ENCODE measurements around the gene CA10. TPM values are rescaled to one million over a fixed set of nuclear protein-coding genes. Genes with fewer than 3 reads are reported as not detected.

Gene CA10
- total and polyA plus RNA-seq, 9 of the 15 experiments (the other 6 are each of a cell fraction or from before 2014, with no cell fraction given), result not detected

DNA sequence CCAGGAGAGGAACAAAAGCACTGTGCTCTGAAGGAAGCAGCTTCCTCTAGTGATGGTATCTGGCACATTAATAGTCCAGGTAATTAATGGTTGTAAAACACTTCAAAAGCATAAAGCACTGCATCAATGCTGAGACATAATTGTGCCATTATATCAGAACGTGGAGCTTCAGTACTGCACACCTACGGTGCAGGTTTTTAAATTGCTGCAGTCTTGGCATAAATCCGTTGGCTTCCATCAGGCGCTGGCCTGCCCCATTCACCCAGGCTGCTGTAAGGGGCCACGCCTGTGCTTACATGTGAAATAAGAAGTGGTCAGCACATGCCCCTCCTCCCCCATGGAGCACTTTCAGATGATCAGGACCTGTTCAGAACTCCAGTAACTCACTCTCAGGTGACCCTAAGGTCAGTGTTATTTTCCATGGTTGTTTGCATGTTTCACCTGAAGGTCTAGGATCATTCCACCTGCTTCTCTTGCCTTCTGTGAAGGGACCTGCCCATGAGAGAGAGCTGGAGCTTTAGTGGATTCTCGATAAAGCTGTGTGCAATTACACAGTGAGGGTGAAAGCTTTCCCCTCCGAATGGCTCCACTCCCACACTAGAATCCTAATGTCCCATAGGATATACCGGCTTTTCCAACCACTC, 345.3 kb downstream of the CA10 start:
- Histone ChIP-seq H3K9me1 (ENCODE audit: control insufficient read depth, insufficient read depth, low read length) (no peaks in the 10 kb centered on the region), H4K20me1 (replicated peaks; ENCODE audit: control insufficient read depth, insufficient read depth, low read length) (no peaks in the 10 kb centered on the region), H3K9ac (ENCODE audit: insufficient read depth in 1 of 2, low read depth in 2 of 2, low read length in 2 of 2) (no peak overlapping the region), H3K79me2 (ENCODE audit: control insufficient read depth, insufficient read depth, low read length) (no peaks in the 10 kb centered on the region), H2AFZ (ENCODE audit: low read depth, low read length) (no peak overlapping the region), H3K4me2 (ENCODE audit: insufficient read depth, low read length) (no peak overlapping the region), H3K4me3 (no peak overlapping the region), H3K9me3 (replicated peaks; ENCODE audit: control insufficient read depth, insufficient read depth, low read depth, low read length) (no peaks in the 10 kb centered on the region), H3K27ac (ENCODE audit: extremely low read depth, low read depth, low read length) (no peak overlapping the region), H3K27me3 (ENCODE audit: control insufficient read depth in 2 of 2, insufficient read depth in 2 of 2, low read length in 2 of 2) (no peaks in the 10 kb centered on the region), H3K4me1 (replicated peaks in 1 of 2; ENCODE audit: control insufficient read depth in 2 of 2, insufficient read depth in 2 of 2, low read length in 2 of 2) (no peaks in the 10 kb centered on the region), H3K36me3 (ENCODE audit: control insufficient read depth, insufficient read depth, low read length) (no peaks in the 10 kb centered on the region)
- in situ Hi-C loops (cut with MboI) (no loop called here), intact Hi-C loops (cut with micrococcal nuclease) (no loop called here)
- WGBS (ENCODE audit: insufficient coverage, low coverage, missing lambda C conversion rate), result 0% methylated on average over 8 of the region's 8 CpGs
- BruUV-seq (replicated peaks), result no TSS peak
- ChIA-PET POLR2A (no interaction called here), CTCF (ENCODE audit: low intra/inter-chr PET ratio) (no interaction called here)
- TF ChIP-seq RAD21 (CRISPR knock-in tag; conservative IDR thresholded peaks at IDR 0.05 in 1 of 2, IDR thresholded peaks at IDR 0.05 in 1 of 2), result no peak
- TF ChIP-seq STAG1 (CRISPR knock-in tag; IDR thresholded peaks at IDR 0.05; ENCODE audit: borderline replicate concordance), result no peak
- no peak for TF ChIP-seq ZNF165 (CRISPR knock-in tag; IDR thresholded peaks at IDR 0.05; ENCODE audit: borderline replicate concordance)
- no peak for TF ChIP-seq ZKSCAN1 (IDR thresholded peaks at IDR 0.05; ENCODE audit: low read depth, low read length)
- TF ChIP-seq, protein P1, sequence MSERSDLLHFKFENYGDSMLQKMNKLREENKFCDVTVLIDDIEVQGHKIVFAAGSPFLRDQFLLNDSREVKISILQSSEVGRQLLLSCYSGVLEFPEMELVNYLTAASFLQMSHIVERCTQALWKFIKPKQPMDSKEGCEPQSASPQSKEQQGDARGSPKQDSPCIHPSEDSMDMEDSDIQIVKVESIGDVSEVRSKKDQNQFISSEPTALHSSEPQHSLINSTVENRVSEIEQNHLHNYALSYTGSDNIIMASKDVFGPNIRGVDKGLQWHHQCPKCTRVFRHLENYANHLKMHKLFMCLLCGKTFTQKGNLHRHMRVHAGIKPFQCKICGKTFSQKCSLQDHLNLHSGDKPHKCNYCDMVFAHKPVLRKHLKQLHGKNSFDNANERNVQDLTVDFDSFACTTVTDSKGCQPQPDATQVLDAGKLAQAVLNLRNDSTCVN (CRISPR knock-in tag; IDR thresholded peaks at IDR 0.05), result no peak
- TF ChIP-seq ZNF311 (CRISPR knock-in tag; IDR thresholded peaks at IDR 0.05), result no peak
- no peak for TF ChIP-seq TEAD2 (tag; IDR thresholded peaks at IDR 0.05)
- TF ChIP-seq ARNT (IDR thresholded peaks at IDR 0.05), result no peak
- TF ChIP-seq XRCC4 (IDR thresholded peaks at IDR 0.05; ENCODE audit: extremely low read depth, insufficient read depth, insufficient read length), result no peak
- no peak for DNase-seq (ENCODE audit: extremely low read depth in 1 of 4, low spot score in 3 of 4)
- FAIRE-seq, result no peak
- no peak for ATAC-seq

Data from K562 (cell line).